HEK293 (cell line): ENCODE measurements around the gene SUPV3L1.

ENCODE experiments used
- BCL6B ChIP-seq: fragments of 450-650 bp; formaldehyde crosslinking; IDR thresholded peaks from 2 replicates; pipeline ENCODE4 v1.5.1; 2017; ENCODE audit warnings: missing biosample characterization, missing genetic modification characterization
- EGR2 ChIP-seq: fragments of 450-650 bp; formaldehyde crosslinking; IDR thresholded peaks from 2 replicates; pipeline ENCODE4 v1.5.1; 2016; ENCODE audit warnings: low read depth, missing biosample characterization, missing genetic modification characterization
- ELK4 ChIP-seq: IDR thresholded peaks from 2 replicates; pipeline ENCODE4 v1.6.1; 2011; ENCODE audit warnings: mild to moderate bottlenecking, low read depth, low read length, borderline replicate concordance
- KLF1 ChIP-seq: fragments of 450-650 bp; formaldehyde crosslinking; IDR thresholded peaks from 2 replicates; pipeline ENCODE4 v1.5.1; 2016; ENCODE audit warnings: missing biosample characterization, missing genetic modification characterization
- REPIN1 ChIP-seq: fragments of 450-650 bp; formaldehyde crosslinking; IDR thresholded peaks from 2 replicates; pipeline ENCODE4 v1.5.1; 2017; ENCODE audit warnings: missing biosample characterization, missing genetic modification characterization, low read depth
- REST ChIP-seq: fragments of 450-650 bp; formaldehyde crosslinking; IDR thresholded peaks from 2 replicates; pipeline ENCODE4 v1.5.1; 2016; ENCODE audit warnings: missing biosample characterization, missing genetic modification characterization
- SALL2 ChIP-seq: fragments of 450-650 bp; formaldehyde crosslinking; IDR thresholded peaks from 2 replicates; pipeline ENCODE4 v1.5.0; 2017; ENCODE audit warnings: missing biosample characterization, mild to moderate bottlenecking, missing genetic modification characterization, borderline replicate concordance
- YY2 ChIP-seq: fragments of 450-650 bp; formaldehyde crosslinking; IDR thresholded peaks from 2 replicates; pipeline ENCODE4 v1.5.1; 2016; ENCODE audit warnings: missing biosample characterization, missing genetic modification characterization
- ZBTB1 ChIP-seq: fragments of 450-650 bp; formaldehyde crosslinking; IDR thresholded peaks from 2 replicates; pipeline ENCODE4 v1.5.1; 2016; ENCODE audit warnings: missing biosample characterization, missing genetic modification characterization
- ZBTB6 ChIP-seq: fragments of 450-650 bp; formaldehyde crosslinking; IDR thresholded peaks from 2 replicates; pipeline ENCODE4 v1.5.1; 2017; ENCODE audit warnings: missing biosample characterization, missing genetic modification characterization
- ZBTB7A ChIP-seq: fragments of 450-650 bp; formaldehyde crosslinking; IDR thresholded peaks from 2 replicates; pipeline ENCODE4 v1.5.1; 2016; ENCODE audit warnings: low read depth, missing biosample characterization, missing genetic modification characterization
- ZIC2 ChIP-seq: fragments of 450-650 bp; formaldehyde crosslinking; IDR thresholded peaks from 2 replicates; pipeline ENCODE4 v1.5.1; 2016; ENCODE audit warnings: missing biosample characterization, missing genetic modification characterization
- ZNF10 ChIP-seq: fragments of 450-650 bp; formaldehyde crosslinking; IDR thresholded peaks from 2 replicates; pipeline ENCODE4 v1.5.1; 2017; ENCODE audit warnings: missing biosample characterization, missing genetic modification characterization
- ZNF146 ChIP-seq: fragments of 450-650 bp; formaldehyde crosslinking; IDR thresholded peaks from 2 replicates; pipeline ENCODE4 v1.5.1; 2016; ENCODE audit warnings: missing biosample characterization, missing genetic modification characterization
- ZNF155 ChIP-seq: fragments of 450-650 bp; formaldehyde crosslinking; IDR thresholded peaks from 2 replicates; pipeline ENCODE4 v1.5.1; 2016; ENCODE audit warnings: missing biosample characterization, missing genetic modification characterization
- ZNF169 ChIP-seq: fragments of 450-650 bp; formaldehyde crosslinking; IDR thresholded peaks from 2 replicates; pipeline ENCODE4 v1.5.1; 2016; ENCODE audit warnings: missing biosample characterization, missing genetic modification characterization
- ZNF214 ChIP-seq: fragments of 450-650 bp; formaldehyde crosslinking; IDR thresholded peaks from 2 replicates; pipeline ENCODE4 v1.5.1; 2017; ENCODE audit warnings: missing biosample characterization, mild to moderate bottlenecking, missing genetic modification characterization, borderline replicate concordance
- ZNF23 ChIP-seq: fragments of 450-650 bp; formaldehyde crosslinking; IDR thresholded peaks from 2 replicates; pipeline ENCODE4 v1.5.1; 2016; ENCODE audit warnings: missing biosample characterization, missing genetic modification characterization, borderline replicate concordance
- ZNF239 ChIP-seq: fragments of 450-650 bp; formaldehyde crosslinking; IDR thresholded peaks from 2 replicates; pipeline ENCODE4 v1.5.1; 2016; ENCODE audit warnings: missing biosample characterization, missing genetic modification characterization
- ZNF274 ChIP-seq, 2 experiments: fragments of 200-500 bp in 1 of 2; fragments of 450-650 bp in 1 of 2; sonication (Bioruptor generic) in 1 of 2; formaldehyde crosslinking in 1 of 2; IDR thresholded peaks; 2 replicates each; pipeline versions ENCODE4 v1.5.1 to v1.6.1; 2014 to 2016; ENCODE audit warnings: borderline replicate concordance in 1 of 2, inconsistent platforms in 1 of 2, low read length in 1 of 2, missing biosample characterization in 1 of 2, missing genetic modification characterization in 1 of 2
- ZNF341 ChIP-seq: fragments of 450-650 bp; formaldehyde crosslinking; IDR thresholded peaks from 2 replicates; pipeline ENCODE4; 2016; ENCODE audit warnings: low read depth, missing biosample characterization, missing genetic modification characterization
- ZNF362 ChIP-seq: fragments of 450-650 bp; formaldehyde crosslinking; IDR thresholded peaks from 2 replicates; pipeline ENCODE4 v1.5.1; 2016; ENCODE audit warnings: missing biosample characterization, missing genetic modification characterization
- ZNF37A ChIP-seq: fragments of 450-650 bp; IDR thresholded peaks from 2 replicates; pipeline ENCODE4 v1.5.1; 2018; ENCODE audit warnings: missing biosample characterization, missing genetic modification characterization
- ZNF423 ChIP-seq: fragments of 450-650 bp; formaldehyde crosslinking; IDR thresholded peaks from 2 replicates; pipeline ENCODE4 v1.5.1; 2016; ENCODE audit warnings: missing biosample characterization, missing genetic modification characterization
- ZNF488 ChIP-seq: fragments of 450-650 bp; formaldehyde crosslinking; IDR thresholded peaks from 2 replicates; pipeline ENCODE4 v1.5.1; 2016; ENCODE audit warnings: missing biosample characterization, missing genetic modification characterization
- ZNF501 ChIP-seq: fragments of 450-650 bp; formaldehyde crosslinking; IDR thresholded peaks from 2 replicates; pipeline ENCODE4 v1.5.1; 2016; ENCODE audit warnings: missing biosample characterization, missing genetic modification characterization
- ZNF529 ChIP-seq: fragments of 450-650 bp; formaldehyde crosslinking; IDR thresholded peaks from 2 replicates; pipeline ENCODE4 v1.5.1; 2017; ENCODE audit warnings: missing genetic modification characterization, missing biosample characterization; ENCODE audit not compliant: insufficient replicate concordance
- ZNF548 ChIP-seq: fragments of 450-650 bp; formaldehyde crosslinking; IDR thresholded peaks from 2 replicates; pipeline ENCODE4 v1.5.1; 2016; ENCODE audit warnings: missing biosample characterization, missing genetic modification characterization
- ZNF629 ChIP-seq: fragments of 450-650 bp; formaldehyde crosslinking; IDR thresholded peaks from 2 replicates; pipeline ENCODE4 v1.5.1; 2017; ENCODE audit warnings: missing biosample characterization, missing genetic modification characterization
- ZNF658 ChIP-seq: fragments of 450-650 bp; formaldehyde crosslinking; IDR thresholded peaks from 2 replicates; pipeline ENCODE4; 2016; ENCODE audit warnings: missing biosample characterization, missing genetic modification characterization
- ZNF791 ChIP-seq: fragments of 450-650 bp; formaldehyde crosslinking; IDR thresholded peaks from 2 replicates; pipeline ENCODE4 v1.5.1; 2016; ENCODE audit warnings: missing biosample characterization, missing genetic modification characterization
- ZSCAN23 ChIP-seq: fragments of 450-650 bp; formaldehyde crosslinking; IDR thresholded peaks from 2 replicates; pipeline ENCODE4 v1.5.1; 2016; ENCODE audit warnings: missing biosample characterization, missing genetic modification characterization

Gene SUPV3L1

GRCh38 chr10:69213591-69214311 lies 33.7 kb downstream of the SUPV3L1 start (continued):
- no peak for TF ChIP-seq REST (tag by site-specific recombination)
- TF ChIP-seq ZNF362 (tag by site-specific recombination) = no peak
- TF ChIP-seq ZNF629 = peak; percentile 94
- TF ChIP-seq KLF1 (tag by site-specific recombination) = no peak
- TF ChIP-seq ZNF341 = no peak
- TF ChIP-seq ZNF10 (tag by site-specific recombination) = peak; percentile 94
- TF ChIP-seq ZNF146 (tag by site-specific recombination) = no peak
- no peak for TF ChIP-seq YY2 (tag by site-specific recombination)
- no peak for TF ChIP-seq ZNF155 (tag by site-specific recombination)
- no peak for TF ChIP-seq ZNF214
- peak; percentile 42; the same call in 1 of the 2 replicates for TF ChIP-seq ZNF501 (tag by site-specific recombination)
- peak; percentile 62; the same call in 1 of the 2 replicates for TF ChIP-seq ZSCAN23
- no peak for TF ChIP-seq ZNF529 (tag by site-specific recombination)
- TF ChIP-seq ZNF169 (tag by site-specific recombination) = no peak
- TF ChIP-seq ZNF239 (tag by site-specific recombination) = no peak
- no peak for TF ChIP-seq ZNF274 (IDR thresholded peaks at IDR 0.05; ENCODE audit: low read length)
- no peak for TF ChIP-seq ZNF274 (tag by site-specific recombination; IDR thresholded peaks at IDR 0.05; ENCODE audit: borderline replicate concordance)
- TF ChIP-seq ZBTB7A (tag by site-specific recombination) = no peak
- TF ChIP-seq ZNF658 (tag by site-specific recombination) = no peak
- no peak for TF ChIP-seq BCL6B (tag by site-specific recombination)
- TF ChIP-seq ZNF548 (tag by site-specific recombination) = no peak
- no peak for TF ChIP-seq ZNF488 (tag by site-specific recombination)
- no peak for TF ChIP-seq ZNF37A (tag by site-specific recombination)
- TF ChIP-seq SALL2 = no peak
- TF ChIP-seq ZBTB1 (tag by site-specific recombination) = no peak
- no peak for TF ChIP-seq EGR2
- no peak for TF ChIP-seq REPIN1 (tag by site-specific recombination)
- no peak for TF ChIP-seq ZNF791 (tag by site-specific recombination)
- TF ChIP-seq ZIC2 (tag by site-specific recombination) = no peak
- TF ChIP-seq ZBTB6 = no peak
- TF ChIP-seq ZNF423 = no peak
- TF ChIP-seq ZNF23 (tag by site-specific recombination) = no peak
- no peak for TF ChIP-seq ELK4
